Activated CD4-positive, alpha-beta T cell treated with anti-CD3 and anti-CD28 coated beads, Interleukin-2, amount 50 U/mL, for 24 hours (primary cell): Measurements from ENCODE around the gene RFPL3.

Experiments
- DNase-seq, 2 donors: peaks; one replicate each; pipeline ENCODE4 v3.0.0-alpha.2; 2020; ENCODE audit warnings: low read depth in 1 of 2, low spot score in 1 of 2

The RFPL3 gene

DNA sequence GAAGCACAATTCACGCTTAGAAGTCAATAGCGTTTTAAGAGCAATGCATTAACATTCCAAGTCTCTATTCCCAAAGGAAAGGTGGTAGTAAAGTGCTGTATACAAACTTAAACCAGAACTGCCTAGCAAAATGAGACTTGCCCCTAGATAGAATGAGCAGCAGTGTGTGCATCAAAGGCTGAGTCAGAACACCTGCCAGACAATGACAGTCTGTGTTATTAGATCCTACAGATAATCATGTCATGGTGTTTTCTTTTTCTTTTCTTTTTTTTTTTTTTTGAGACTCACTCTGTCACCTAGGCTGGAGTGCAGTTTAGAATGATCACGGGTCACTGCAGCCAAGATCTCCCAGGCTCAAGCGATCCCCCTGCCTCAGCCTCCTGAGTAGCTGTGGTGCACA, 52.8 kb downstream of the RFPL3 start:
- no peak for DNase-seq
